KOPT-K1 (cell line): ENCODE data around the gene SNAI3.

Source experiments
- H3K27ac ChIP-seq: fragments of 200-600 bp; sonication (generic); 2 replicates; pipeline ENCODE4 v1.5.1; 2016; ENCODE audit warnings: antibody characterized with exemption, mild to moderate bottlenecking, low read depth, low read length; ENCODE audit not compliant: poor library complexity, severe bottlenecking
- H3K36me3 ChIP-seq: fragments of 200-600 bp; sonication (generic); 2 replicates; pipeline ENCODE4 v1.5.1; 2017; ENCODE audit warnings: antibody characterized with exemption, mild to moderate bottlenecking, low read length, moderate library complexity; ENCODE audit not compliant: insufficient read depth
- H3K9me3 ChIP-seq: fragments of 200-600 bp; sonication (generic); 2 replicates; pipeline ENCODE4 v1.5.1; 2017; ENCODE audit warnings: antibody characterized with exemption, low read length, mild to moderate bottlenecking; ENCODE audit not compliant: insufficient read depth, poor library complexity, severe bottlenecking

Gene SNAI3

GRCh38 chr16:88702371-88703210 lies 16.3 kb upstream of the SNAI3 start:
- H3K9me3 ChIP-seq = no peaks in the 10 kb centered on the region
- H3K27ac ChIP-seq = peak overlapping the region; percentile 90
- peaks cover 21% of the 10 kb centered on the region for H3K36me3 ChIP-seq

GRCh38 chr16:88701581-88702370 lies 15.5 kb upstream of the SNAI3 start:
- Histone ChIP-seq H3K36me3 (peaks cover 29% of the 10 kb centered on the region), H3K27ac (peak overlapping the region; percentile 90), H3K9me3 (no peaks in the 10 kb centered on the region)

GRCh38 chr16:88700636-88701482 lies 14.6 kb upstream of the SNAI3 start:
- no peaks in the 10 kb centered on the region for H3K9me3 ChIP-seq
- H3K36me3 ChIP-seq = peaks cover 38% of the 10 kb centered on the region
- H3K27ac ChIP-seq = peak overlapping the region; percentile 90

- peak overlapping the region; percentile 90 for H3K27ac ChIP-seq
- H3K9me3 ChIP-seq = no peaks in the 10 kb centered on the region
- H3K36me3 ChIP-seq = peaks cover 41% of the 10 kb centered on the region
Observed at GRCh38 chr16:88700322-88700635, 14.0 kb upstream of the SNAI3 start.

GRCh38 chr16:88699180-88699579 lies 12.9 kb upstream of the SNAI3 start:
- Histone ChIP-seq H3K27ac (no peak overlapping the region), H3K36me3 (peaks cover 41% of the 10 kb centered on the region), H3K9me3 (no peaks in the 10 kb centered on the region)

GRCh38 chr16:88698646-88699045 lies 12.3 kb upstream of the SNAI3 start:
- Histone ChIP-seq H3K9me3 (no peaks in the 10 kb centered on the region), H3K27ac (peak overlapping the region; percentile 17), H3K36me3 (peaks cover 41% of the 10 kb centered on the region)

- no peaks in the 10 kb centered on the region for H3K9me3 ChIP-seq
- H3K36me3 ChIP-seq = peaks cover 41% of the 10 kb centered on the region
- H3K27ac ChIP-seq = peak overlapping the region; percentile 17
Observed at GRCh38 chr16:88697831-88698615, 11.7 kb upstream of the SNAI3 start.

GRCh38 chr16:88697116-88697830 lies 11.0 kb upstream of the SNAI3 start:
- Histone ChIP-seq H3K9me3 (no peaks in the 10 kb centered on the region), H3K36me3 (peaks cover 41% of the 10 kb centered on the region), H3K27ac (no peak overlapping the region)

- no peak overlapping the region for H3K27ac ChIP-seq
- peaks cover 41% of the 10 kb centered on the region for H3K36me3 ChIP-seq
- no peaks in the 10 kb centered on the region for H3K9me3 ChIP-seq
Observed at GRCh38 chr16:88696441-88696840, 10.1 kb upstream of the SNAI3 start.

GRCh38 chr16:88695753-88696152 lies 9.4 kb upstream of the SNAI3 start:
- no peak overlapping the region for H3K27ac ChIP-seq

GRCh38 chr16:88695218-88695617 lies 8.9 kb upstream of the SNAI3 start:
- Histone ChIP-seq H3K9me3 (no peaks in the 10 kb centered on the region), H3K36me3 (peaks cover 41% of the 10 kb centered on the region), H3K27ac (no peak overlapping the region)

More at GRCh38 chr16:88695753-88696152, 9.4 kb upstream of the SNAI3 start:
- Histone ChIP-seq H3K9me3 (no peaks in the 10 kb centered on the region), H3K36me3 (peaks cover 41% of the 10 kb centered on the region)

GRCh38 chr16:88694221-88695087 lies 8.1 kb upstream of the SNAI3 start:
- Histone ChIP-seq H3K27ac (no peak overlapping the region), H3K9me3 (no peaks in the 10 kb centered on the region), H3K36me3 (peaks cover 39% of the 10 kb centered on the region)
